NCI-H1436 treated with DMSO at 0.1 percent for 48 hours (cell line): ENCODE measurements around the gene PLXNA4.

Experiments
- DNase-seq: peaks from one replicate; lab custom pipeline; 2025; lab: John Stamatoyannopoulos, UW

The PLXNA4 gene

DNA sequence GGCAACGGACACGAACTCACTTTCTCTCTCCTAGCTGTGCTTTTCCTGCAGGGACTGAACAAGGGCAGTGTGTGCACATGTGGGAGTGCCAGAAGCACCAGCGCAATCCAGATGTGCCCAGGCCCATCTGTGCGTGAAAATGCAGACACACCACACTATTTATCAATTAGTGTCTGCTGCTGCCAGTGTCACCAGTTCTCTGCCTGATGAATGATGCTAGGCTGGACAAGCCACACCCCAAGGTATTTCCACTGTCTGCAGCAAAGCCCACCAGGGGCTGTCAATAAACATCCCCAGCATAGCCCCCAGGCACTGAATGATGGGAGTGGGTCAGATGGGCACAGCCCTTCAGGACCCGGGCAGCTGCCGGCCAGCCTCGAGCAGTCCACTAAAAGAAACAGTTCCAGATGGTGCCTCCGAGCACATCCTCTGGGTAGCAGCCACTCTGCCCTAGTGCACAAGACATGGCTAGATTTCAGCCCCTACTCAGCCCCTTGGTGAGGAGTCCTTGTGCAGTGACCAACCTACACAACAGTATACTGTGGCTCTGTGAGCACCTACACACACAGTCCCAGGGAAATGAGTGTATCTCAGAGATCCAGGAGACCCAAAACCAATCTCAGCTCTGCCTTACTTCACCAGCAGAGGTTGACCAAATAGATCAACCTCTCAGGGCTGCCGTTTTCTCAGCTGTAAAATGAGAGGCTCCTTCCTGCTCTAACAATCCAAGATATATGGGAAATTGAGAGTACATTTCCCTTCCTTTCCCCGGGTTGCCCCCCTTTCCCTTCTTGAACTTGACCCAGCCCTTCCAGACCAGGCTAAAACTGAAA, 314.7 kb downstream of the PLXNA4 start:
- DNase-seq, result no peak

DNA sequence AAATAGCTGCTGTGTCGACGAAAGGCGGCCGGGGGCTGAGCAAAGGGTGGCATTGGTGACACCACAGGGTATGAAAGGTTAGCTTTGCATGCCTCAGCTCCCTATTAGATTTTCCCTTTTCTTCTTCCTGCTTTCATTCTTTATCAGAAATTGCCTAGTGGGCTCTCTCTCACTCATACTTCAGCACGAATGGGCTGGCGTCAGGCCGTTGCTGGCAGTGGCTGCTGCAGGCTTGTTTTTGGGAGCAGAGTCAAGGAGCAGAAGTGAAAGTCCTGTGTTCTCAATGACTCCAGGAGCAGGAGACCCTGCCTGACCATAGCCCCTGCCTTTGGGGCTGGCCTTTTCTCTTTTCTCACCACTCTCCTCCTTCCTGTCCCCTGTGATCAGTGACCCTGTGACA, 318.0 kb downstream of the PLXNA4 start:
- no peak for DNase-seq

DNA sequence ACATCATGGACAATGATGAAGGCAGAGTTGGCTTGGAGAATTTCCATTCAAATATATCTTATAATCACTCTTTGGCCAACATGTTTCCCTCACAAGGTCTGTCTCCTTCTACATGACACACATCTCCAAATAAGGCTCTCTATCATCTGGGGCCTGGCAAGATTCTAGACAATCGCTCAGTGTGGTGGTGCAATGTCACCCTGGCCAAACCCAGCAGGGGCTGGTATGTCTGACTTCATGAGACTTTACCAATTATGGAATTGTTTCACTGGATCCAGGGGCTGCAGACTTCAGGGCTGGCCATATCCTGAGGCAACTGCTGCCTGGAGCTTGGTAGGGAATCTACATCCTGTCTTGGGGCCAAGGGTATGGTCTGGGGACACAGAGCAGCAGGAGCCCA, 319.0 kb downstream of the PLXNA4 start:
- no peak for DNase-seq

DNA sequence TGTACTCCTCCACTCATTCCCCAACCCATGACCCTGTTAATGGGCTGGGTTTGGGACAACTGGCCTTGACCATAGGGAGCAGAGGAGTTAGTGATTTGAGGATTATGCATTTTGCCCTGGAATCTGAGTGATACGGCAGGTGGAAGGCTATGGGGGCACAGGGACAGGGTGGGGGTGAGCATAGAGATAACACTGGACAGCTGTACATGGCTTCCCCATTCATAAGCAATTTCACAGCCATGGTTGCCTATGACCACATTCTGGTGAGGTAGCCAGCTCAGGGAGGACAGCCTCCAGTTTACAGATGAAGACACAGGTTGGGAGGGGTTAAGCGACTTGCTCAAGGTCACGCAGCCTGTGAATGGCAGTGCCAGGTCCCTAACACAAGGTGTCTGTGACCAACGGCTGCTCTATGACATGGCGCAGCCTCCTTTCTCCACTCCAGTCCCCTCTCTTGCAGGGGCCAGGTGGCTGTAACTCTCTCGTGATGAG, 319.5 kb downstream of the PLXNA4 start:
- DNase-seq, result no peak

DNA sequence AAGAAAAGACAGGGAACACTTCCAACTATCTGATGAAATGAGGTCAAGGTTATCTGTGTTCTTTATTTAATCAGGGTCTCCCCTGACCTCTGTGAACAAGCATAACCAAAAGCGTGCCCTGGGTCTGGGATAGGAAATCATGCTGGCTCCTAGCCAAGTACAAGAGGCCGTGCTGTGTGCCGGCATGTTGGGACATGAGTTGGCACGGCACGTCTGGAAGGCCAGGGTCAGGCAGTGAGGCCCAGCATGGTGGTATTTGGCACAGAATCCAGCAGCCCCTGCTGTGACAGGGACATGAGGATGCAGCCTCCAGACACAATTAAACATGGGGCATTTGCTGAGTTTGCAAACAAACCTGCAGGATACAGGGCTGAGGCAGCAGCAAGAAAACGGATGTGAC, 320.4 kb downstream of the PLXNA4 start:
- no peak for DNase-seq

DNA sequence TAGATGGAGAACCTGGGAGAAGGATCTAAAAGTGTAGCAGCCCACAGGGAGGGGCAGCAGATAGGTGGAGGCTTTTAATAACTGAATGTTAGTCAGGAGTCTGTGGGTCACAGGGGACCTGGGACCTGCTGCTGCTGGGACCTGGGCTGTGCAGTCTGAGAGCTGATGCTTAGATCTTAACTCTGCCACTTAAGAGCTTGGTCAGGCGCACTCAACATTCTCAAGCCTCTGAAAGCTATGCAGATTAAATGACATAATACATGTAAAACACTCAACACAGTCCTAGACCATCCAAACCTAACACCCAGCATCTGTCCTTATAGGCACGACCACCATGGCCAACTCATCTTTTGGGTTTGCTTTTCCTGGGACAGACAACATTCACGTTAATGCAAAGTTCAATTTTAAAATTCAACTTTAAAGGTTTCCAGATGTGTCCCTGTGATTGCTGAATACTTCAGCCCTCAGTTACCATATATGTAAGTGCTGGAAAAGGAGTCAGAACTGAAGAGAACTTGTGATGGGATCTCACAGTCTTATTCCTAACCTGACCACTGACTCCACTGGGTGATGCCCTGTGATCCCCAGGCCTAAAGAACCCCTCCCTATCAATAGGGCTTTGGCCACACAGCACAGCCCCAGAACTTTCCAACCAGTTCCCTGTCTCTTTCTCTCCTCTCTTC, 321.0 kb downstream of the PLXNA4 start:
- no peak for DNase-seq

DNA sequence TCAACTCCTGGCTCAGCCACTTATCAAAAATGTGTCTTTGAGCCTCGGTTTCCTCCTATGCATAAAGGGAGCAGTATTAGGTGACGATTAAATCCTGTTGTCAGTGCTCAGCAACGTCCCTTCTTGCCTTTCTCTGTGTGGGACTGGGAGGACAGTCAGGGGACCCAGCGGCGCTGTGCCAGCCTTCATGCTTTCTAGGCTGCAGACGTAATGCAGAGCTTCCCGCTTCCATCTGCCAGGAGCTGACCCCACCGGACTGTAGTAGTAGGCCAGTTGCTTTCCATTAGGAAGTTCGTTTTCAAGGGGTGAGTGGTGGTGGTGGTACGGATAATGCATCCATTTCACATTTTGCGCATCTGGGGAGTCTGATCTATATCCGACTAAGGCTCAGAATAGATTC, 321.8 kb downstream of the PLXNA4 start:
- no peak for DNase-seq

DNA sequence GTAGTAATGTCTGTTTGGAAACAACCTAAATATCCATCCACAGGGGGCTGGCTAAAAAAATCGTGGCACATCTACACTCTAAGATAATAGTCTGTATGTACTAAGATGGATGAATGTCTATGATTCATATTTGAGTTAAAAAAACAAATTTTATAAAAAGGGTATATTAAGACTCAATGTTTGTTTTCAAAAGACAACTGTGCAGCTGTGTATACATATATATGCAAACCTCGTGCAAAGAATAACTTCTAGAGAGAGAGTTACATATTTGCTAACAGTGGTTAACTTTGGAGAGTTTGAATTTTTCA, 323.5 kb downstream of the PLXNA4 start:
- DNase-seq, result no peak

DNA sequence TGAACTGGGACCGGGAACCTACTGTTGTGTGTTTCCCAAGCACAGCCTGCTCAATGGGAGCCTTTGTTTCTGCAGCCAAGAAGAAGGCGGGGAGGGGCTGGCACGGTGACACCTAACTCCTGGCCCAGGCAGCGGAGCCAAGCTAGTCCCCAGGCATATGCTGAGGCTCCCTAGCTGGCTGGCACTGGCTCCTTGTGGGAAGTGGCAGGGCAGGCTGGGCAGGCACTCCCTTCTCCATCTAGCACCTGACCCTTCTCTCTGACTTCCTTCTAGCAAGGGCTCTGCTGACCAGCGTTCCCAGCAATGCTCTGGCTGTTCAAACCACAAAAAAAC, 325.0 kb downstream of the PLXNA4 start:
- DNase-seq, result no peak

DNA sequence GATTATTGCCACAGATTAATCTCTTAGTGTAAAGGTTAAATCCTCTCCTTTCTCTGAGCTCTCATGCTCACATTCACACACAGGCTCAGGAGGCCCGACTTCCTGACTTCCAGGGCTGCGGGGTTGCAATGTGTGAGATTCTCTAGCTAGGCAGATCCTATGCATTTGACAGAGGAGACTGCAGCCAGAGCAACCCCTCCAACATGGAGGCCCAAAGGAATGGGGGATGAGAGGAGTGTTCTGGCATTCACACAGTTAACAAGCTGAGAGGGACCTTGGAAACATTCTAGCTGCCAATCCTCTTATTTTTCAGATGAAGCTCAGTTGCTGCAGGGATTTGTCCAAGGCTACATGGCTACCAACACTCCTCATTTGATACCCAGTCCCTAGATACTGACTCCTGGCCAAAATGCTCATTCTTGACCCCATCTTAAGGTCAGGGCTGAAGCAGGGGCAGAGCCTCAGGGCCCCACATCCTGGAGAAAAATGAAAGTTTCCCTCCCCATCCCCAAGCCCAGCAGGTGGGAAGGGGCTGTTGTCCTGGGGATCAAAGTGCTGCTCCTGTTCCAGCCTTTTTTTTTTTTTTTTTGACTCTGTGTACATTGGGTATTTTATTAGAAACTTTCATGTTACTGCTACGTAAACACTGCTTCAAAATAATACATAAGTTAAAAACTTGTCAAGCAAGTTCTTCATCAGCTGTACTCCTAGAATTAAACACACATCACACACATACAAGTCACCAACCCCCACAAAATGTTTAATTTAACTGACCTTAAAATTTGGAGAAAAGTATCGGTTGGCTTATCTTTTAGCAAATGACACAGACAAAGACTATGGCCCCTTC, 325.6 kb downstream of the PLXNA4 start:
- no peak for DNase-seq

DNA sequence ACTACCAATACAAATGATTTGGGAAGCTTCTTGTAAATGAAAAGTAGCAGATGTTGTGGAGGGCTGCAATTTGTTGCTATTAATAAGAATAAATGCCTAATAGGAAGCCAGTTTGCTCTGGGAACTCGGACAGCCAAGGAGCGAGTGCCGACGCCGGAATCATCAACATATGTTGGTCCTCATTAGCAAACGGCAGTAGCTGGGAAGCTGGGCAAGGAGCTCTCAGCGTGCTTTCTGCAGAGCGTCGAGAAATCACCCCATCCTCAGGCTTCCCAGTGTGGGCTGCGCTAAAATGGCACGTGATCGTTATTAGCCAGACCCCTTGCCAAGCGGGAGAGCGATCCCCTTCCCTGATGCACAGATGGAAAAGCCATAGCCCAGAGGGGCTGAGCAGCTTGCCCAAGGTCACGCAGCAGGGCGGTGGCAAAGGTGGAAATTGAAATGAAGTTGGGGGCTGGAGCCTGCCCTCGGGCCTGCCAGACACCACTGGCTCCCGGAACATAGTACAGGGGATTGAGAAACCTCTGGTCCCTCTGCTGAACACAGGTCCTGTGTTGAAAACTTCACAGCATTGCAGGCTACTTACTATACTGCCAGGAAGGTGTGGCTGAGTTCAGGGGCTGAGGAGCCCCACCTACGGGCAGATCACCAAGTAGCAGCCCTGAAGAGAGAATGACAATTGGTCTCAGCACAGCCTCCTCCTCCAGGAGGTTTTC, 326.9 kb downstream of the PLXNA4 start:
- DNase-seq, result no peak

DNA sequence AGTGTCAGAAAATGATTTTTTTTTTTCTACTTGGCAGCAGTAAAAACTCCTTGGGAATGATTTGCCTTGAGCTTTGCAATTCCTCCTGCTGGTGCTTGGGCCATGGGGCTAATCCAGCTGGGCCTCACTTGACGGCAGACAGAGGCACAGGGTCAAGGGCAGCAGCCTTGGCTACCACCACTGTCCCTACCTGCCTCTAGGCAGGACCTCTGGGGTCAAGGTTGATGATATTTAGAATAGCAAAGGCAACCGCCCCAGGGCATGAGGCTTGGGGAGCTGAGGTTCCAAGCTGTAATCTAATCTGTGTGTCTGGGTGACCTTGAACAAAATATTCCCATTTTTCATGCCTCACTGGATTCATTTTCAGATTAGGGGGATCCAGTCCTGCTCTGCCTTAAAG, 327.4 kb downstream of the PLXNA4 start:
- no peak for DNase-seq

DNA sequence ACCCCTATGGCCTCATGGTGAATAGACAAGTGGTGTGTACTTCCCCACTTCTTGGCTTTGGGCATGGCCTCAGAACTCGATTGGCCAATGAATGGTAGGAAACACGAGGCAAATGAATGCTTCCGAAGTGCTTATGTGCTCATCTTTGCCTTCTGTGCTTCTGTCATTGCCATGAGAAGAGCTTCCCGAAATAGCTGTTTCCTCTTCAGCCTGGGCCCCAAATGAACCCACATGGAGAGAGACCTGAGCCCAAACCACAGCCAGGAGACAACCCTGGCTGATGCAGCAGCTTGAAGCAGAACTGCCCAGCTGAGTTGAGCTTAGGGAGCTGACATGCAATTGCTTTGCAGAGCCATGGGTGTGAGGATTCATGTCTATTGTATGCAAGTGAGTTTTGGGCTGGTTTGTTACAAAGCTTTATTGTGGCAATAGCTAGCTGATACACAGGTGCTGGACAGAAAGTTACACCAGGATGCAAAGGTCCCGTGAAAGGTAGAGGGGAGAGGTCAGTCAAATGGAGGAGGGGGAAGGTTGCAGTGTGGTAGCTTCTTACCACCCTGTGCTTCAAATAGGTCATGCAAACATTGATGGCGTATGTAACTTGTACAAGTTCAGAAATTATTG, 328.2 kb downstream of the PLXNA4 start:
- DNase-seq, result no peak

DNA sequence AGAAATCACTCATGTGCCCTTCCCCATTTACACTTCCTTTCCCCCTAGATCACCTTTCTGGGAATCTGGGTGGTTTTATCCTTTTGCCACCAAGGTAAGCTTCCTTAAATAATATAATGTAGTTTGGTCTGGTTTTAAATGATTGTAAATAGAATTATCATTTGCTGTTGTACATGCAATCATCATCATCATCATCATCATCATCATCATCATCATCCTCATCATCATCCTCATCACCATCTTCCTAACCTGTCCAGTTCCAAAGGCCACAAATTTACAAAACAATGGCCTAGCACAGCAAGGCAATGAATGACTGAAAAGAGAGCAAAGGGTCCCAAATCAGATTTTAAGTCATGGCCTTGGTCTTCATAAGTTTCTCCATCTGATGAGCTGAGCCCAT, 329.7 kb downstream of the PLXNA4 start:
- no peak for DNase-seq

DNA sequence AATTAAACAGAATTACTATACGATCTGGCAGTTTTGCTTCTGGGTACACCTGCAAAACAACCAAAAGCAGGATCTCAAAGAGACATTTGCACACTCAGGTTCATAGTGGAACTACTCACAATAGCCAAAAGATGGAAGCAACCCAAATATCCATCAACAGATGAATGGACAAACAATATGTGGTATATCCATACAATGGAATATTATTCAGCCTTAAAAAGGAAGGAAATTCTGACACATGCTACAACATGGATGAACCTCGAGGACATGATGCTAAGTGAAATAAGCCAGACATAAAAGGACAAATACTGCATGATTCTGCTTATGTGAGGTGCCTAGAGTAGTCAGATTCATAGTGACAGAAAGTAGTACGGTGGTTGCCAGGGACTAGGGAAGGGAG, 330.7 kb downstream of the PLXNA4 start:
- DNase-seq, result no peak

DNA sequence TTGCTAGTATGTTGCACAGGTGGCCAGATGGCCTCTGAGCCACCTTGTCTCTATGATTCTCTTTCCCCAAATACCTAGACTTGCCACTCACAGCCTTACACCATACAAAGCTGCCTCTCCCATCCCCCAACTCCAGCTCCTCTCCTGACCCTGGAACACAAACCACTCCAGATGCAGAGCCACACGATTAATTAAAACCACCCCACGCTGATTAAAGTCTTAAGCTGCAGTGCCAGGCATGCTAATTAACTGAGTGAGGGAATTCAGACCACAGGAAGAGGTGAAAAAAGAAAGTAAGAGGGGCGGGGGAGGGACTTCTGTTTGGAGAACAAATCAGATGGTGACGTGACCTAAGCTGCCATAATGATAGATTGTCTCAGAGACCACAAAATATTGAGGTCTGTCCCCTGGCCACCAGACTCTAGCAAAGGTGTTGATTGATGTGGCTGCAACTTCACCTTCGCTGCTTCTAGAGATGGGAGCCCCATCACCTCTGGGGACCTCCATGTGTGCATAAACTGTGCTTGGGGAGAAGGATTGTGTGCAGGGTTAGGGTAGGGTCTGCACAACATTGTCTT, 331.3 kb downstream of the PLXNA4 start:
- no peak for DNase-seq

DNA sequence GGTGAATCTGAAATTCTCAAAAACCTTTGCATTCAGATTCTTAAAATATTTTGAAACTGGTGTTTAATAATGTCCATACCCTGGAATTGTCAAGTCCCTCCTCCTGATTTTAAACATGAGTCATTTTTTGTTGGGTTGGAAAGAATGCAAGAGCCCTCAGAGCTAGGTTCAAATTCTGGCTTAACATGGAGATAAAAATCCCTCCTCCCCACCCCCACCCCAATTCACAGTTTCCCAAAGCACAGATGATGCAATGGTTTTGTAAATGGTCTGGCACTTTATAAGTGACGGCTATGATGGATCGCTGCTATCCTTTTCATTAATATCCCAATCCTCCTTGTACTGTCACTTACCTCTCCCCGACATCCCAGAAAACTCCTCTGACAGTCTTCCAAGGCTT, 332.8 kb downstream of the PLXNA4 start:
- DNase-seq, result no peak

DNA sequence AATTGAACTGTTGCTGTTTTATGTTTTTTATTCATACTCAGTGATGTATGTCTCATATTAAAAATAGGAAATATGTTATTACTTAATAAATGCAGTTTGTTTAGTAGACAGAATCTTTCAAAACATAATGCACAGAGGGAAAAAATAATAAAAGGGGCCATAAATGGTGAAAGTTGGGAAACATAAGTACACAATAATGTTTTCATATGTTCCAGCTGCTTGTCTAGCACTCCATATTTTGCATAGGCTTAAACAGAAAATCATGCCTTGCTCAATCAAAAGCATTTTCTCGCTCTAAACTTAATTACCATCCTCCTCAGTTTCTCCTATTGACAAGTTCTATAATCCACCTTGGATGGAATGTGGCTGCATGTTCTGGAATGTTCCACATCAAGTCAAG, 333.2 kb downstream of the PLXNA4 start:
- DNase-seq, result no peak

DNA sequence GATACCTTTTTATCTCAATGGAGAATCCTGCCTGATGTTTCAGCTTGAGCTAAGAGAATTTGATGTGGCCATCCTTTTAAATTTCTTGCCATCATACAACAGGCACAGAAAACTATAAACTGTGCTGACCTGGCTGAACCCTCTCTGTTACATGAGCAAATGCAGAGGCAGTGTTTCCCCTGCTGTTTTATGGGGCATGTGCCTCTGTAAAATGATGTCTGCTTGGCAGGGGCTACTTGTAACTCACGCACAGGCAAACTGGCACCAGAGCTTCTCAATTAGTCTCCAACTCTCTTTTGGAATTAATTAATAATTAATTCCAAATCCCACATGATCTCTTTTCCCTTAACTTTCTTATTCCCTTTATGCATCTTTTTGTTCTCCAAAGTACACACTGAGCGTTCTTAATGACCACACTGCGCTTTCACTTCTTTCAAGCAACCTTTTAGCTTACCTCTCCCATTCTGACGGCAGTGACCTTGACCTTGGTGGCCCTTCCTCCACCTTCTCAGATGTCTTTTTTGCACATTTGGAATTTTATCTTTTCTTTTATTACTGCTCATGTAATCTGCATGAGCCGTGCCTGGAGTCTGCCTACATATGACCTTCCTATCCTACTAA, 334.0 kb downstream of the PLXNA4 start:
- DNase-seq, result no peak

DNA sequence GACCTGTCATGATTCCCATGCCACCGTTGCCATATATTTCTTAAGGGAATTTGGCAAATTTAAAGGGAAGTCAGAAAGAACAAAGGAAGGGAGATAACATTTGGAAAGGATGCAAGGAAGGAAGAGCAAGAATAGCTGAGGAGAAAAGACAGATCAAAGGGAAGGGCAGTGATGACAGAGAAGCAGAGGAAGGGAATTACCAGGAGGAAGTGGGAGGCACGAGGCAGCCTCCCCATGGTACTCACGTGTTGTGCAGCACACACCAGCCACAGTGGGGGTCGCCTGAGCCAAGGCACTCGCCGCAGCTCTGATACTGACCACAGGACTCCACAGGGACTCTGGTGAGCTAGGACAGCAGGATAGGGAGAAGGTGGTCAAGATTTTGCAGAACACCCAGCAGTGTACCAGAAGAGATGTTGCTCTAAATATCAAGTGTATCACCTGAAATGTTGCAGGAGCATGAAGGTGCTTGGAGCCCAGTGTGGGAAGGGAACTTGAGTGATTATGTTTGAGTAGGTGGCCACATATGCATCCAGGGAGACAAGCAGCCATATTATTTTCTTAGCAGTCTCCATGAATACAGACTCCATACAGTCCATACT, 335.3 kb downstream of the PLXNA4 start:
- DNase-seq, result no peak

DNA sequence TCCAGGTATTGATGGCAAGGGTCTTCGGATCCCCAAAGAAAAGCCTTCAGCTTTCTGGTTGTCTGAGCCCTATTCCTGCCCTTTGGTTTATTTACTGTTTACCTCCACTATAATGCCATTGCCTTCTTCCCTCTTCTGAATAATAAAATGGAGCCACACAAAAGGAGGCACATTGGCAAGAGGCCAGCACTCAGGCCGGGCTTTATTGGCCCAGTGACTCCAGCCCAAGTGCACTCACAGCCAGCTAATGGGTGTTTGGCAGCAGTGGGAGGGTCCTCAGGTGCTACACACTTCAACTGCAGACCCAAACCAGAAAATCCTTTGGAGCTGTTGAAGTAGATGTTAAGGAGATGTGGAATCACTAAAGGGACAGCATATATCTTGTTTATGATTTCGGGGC, 336.0 kb downstream of the PLXNA4 start:
- no peak for DNase-seq
